ENCODE data around the gene AMPD2.

AMPD2 gene

DNA sequence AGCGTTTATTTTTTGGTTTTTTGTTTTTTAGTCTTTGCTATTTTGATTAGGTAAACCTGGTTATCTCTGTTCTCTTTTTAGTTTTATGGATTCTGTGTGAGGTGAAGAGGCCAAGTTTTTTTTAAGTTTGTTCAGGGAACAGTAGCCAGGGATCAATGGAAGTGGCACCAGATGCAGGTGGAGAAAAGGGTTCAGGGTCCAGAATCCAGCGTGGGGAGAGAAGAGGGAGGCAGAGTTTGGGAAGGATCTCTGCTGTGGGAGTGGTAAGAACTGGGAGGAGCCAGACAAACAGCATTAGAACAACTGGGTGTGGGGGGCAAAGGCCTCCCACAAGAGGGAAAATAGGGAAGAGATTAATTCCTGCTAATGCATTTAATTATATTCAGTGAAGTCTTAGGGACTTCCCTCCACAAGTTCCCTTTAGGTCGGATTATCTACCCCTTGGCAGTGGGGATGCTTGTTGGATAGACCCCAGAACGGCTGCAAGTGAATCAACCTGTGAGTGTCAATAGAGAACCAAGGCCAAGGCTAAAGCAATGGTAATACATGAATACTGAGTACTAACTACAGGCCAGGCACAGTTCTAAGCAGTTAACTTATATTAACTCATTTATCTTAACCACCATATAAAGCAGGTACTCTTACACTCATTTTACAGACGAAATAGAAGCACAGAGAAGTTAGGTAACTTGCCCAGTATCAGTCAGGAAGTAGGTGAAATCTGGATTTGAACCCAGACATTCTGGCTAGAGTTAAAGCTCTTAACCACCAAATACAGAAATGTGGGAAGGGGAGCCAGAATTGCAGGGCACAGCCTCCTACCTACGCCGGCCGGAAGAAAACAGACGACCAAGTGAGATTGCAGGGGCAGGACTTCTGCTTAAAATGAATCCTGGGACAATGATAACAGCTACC, 719 bp upstream of the AMPD2 start:
- DNase-seq, result peak; percentile 19

GRCh38 chr1:109620401-109620791, 759 bp downstream of the AMPD2 start:
- DNase-seq, result peak; percentile 77

- peak; percentile 97 for DNase-seq
Measured at GRCh38 chr1:109620841-109621286, 1.2 kb downstream of the AMPD2 start.

DNA sequence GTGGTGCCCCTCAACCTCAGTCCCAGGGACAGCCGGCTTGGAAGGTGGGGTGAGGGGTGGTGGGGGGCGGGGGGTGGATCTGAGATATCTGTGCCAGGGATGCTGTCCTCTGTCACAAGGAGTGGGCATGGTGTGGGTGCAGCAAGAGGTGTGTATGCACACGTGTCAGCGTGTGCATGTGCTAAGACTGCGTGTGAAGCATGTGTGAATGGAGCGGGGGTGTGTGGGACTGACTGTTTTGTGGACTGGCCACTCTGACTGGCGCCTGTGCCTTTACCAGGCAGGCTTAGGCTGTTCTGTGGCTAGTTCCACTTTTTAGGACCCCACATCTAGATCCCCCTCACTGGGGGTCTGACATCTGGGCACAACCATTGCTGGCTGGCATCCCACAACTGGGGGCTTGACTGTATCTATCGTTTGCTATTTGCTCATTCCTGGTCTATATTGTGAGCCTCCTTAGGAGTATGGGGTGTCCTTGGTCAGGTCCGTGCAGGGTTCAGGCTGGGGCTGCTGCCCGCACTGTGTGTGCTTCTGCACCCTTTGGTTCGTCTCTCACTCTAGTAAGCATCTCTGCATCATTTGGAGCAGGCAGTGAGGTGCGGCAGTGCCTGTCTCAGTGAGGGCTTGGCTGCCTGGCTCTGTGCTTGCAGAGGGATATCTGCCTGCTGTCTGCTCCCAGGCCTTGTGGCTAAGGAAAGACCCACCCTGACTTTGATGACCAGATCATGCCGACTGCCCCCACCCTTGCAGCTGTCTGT, 1.9 kb downstream of the AMPD2 start:
- DNase-seq, result peak; percentile 21

- peak; percentile 15 for DNase-seq
Measured at GRCh38 chr1:109622137-109622892, 2.7 kb downstream of the AMPD2 start.

DNA sequence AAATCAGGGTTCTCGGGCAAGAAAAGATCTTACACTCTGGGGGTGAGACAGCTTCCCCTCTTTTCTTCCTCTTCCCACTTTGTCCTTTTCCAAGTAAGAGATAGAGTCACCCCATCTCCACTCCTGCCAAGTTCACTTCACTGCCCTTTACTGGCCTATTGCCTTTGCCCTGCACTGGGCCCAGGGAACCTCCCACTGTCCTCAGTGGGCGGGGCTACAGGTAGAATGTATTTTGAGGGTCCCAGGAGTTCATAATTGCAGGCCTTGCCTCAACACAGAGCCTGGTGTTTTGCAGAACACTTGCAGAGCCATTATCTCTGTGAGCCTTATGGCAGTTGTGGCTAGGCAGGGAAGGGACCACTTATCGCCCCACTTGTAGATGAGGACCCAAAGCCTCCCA, 3.3 kb downstream of the AMPD2 start:
- DNase-seq, result peak; percentile 18

- peak; percentile 37 for DNase-seq
Measured at GRCh38 chr1:109623601-109624161, 4.0 kb downstream of the AMPD2 start.

GRCh38 chr1:109624201-109625010, 4.8 kb downstream of the AMPD2 start:
- DNase-seq, result peak; percentile 19

- peak; percentile 19 for DNase-seq
Measured at GRCh38 chr1:109625176-109625575, 5.5 kb downstream of the AMPD2 start.

- DNase-seq, result peak; percentile 64
Measured at GRCh38 chr1:109625601-109626560, 6.2 kb downstream of the AMPD2 start.

DNA sequence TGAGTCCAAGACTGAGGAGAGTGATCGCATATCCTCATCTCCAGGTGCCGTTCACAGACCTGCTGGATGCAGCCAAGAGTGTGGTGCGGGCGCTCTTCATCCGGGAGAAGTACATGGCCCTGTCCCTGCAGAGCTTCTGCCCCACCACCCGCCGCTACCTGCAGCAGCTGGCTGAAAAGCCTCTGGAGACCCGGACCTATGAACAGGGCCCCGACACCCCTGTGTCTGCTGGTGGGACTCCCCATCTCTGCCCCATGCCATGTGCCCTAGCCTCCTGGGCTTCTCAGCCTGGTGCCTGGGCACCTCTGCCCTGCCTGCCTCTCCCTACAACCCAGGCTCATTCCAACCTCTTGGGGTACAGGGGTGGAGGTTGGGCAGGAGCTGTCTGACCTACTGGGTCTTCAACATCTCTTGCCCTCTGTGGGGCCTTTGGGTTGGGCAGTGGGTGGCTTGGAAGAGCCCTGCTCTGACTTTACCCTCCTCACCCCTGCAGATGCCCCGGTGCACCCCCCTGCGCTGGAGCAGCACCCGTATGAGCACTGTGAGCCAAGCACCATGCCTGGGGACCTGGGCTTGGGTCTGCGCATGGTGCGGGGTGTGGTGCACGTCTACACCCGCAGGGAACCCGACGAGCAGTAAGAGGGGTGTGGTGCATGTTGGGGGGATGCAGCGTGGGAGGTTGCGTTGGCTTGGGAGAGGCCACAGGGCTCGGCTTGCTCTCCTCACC, 7.2 kb downstream of the AMPD2 start:
- no peak for DNase-seq

GRCh38 chr1:109627692-109628399, 8.2 kb downstream of the AMPD2 start:
- peak; percentile 4 for DNase-seq

DNA sequence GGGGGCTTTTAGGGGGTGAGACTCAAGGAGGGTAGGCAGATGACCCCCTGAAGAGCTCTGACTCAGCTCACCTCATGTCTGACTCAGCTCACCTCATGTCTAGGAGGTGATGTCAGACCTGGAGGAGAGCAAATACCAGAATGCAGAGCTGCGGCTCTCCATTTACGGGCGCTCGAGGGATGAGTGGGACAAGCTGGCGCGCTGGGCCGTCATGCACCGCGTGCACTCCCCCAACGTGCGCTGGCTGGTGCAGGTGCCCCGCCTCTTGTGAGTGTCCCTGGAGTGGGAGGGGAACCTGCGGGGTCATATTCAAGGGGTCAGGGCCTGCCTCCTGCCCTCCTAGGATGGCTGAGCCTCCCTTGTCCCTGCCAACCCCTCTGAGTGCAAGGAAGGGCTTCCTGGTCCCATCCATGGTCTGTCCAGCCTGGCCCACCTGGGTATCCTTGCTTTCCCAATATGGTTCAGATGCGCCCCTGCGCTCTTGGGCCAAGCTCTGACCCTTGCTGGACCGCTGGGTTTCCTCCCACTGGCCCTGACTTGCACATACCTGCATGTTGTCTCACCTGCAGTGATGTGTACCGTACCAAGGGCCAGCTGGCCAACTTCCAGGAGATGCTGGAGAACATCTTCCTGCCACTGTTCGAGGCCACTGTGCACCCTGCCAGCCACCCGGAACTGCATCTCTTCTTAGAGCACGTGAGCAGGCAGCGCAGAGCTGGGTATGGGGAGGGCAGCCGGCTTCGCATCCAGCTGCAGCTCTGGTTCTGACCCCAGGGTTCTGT, 9.1 kb downstream of the AMPD2 start:
- DNase-seq, result peak; percentile 15

DNA sequence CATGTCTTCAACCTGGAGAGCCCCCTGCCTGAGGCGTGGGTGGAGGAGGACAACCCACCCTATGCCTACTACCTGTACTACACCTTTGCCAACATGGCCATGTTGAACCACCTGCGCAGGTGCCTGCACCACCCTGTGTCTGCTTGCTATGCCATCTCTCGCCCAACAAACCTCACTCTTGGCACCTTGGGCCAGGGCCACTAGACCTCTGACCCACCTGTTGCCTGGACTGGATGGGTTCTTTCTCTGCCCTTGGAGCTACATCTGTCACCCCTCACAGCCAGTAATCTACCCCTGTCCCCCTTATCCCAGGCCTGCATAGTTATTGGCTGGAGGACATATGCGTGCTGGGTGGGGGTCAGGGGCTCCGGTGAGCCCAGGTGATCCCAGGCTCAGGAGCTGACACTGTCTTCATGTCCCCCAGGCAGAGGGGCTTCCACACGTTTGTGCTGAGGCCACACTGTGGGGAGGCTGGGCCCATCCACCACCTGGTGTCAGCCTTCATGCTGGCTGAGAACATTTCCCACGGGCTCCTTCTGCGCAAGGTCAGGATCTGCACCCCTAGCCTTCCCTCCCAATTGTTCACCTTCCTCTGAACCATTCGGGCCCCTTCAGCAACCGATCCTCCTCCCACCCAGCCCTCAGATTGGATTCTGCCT, 9.9 kb downstream of the AMPD2 start:
- DNase-seq, result no peak

GRCh38 chr1:109630081-109630897, 10.7 kb downstream of the AMPD2 start:
- DNase-seq, result no peak

DNA sequence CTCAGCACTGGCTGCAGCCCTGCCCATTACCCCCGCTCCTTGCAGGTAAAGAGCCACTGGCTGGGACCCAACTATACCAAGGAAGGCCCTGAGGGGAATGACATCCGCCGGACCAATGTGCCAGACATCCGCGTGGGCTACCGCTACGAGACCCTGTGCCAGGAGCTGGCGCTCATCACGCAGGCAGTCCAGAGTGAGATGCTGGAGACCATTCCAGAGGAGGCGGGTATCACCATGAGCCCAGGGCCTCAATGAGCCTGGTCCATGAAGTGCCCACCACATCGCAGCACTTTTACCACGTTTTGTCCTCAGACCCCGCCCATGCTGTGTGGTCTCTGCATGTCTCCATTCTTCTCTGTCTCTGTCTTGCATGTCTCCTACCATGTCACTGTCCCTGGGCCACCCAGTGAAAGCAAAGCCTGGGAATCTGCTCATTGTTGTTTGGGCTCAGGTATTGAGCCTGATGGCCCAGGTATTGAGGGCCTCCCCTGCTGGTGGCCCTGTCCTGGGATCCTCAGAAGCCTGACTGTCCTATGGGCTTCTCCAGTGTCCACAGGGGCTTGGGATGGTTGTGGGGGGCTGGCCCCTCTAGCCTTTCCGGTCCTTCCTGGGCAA, 11.4 kb downstream of the AMPD2 start:
- DNase-seq, result no peak

Data from right hindlimb (tissue), 1 donor.